Right atrium auricular region (tissue), 2 donors: ENCODE results near the gene MED15. TPM values are rescaled to one million over a fixed set of nuclear protein-coding genes. Genes with fewer than 3 reads are reported as not detected.
A peak's percentile ranks its signal among the peaks of the same experiment; 100 is the strongest.

Experiments used
- DNase-seq: peaks from one replicate; pipeline ENCODE4 v3.0.0-alpha.2; 2019; ENCODE audit warnings: low spot score
- H3K27ac ChIP-seq, 2 donors: fragments of 200-600 bp; sonication (generic); 1 replicate in 1 of 2; 2 replicates in 1 of 2; pipeline ENCODE4 v1.5.1; 2016 to 2019
- H3K27me3 ChIP-seq, 2 donors: fragments of 200-600 bp; sonication (generic); one replicate each; pipeline versions ENCODE4 v1.5.1 to v1.6.0; 2017 to 2019
- H3K36me3 ChIP-seq: fragments of 200-600 bp; sonication (generic); one replicate; pipeline ENCODE4 v1.5.1; 2016
- H3K4me1 ChIP-seq, 2 donors: fragments of 200-600 bp; sonication (generic); one replicate each; pipeline versions ENCODE4 v1.5.1 to v1.6.0; 2017 to 2019
- H3K4me3 ChIP-seq, 2 donors: fragments of 200-600 bp; sonication (generic); 1 replicate in 1 of 2; 2 replicates in 1 of 2; pipeline ENCODE4 v1.5.1; 2017 to 2019; ENCODE audit warnings: mild to moderate bottlenecking in 1 of 2, moderate library complexity in 1 of 2
- H3K9me3 ChIP-seq, 2 donors: fragments of 200-600 bp; sonication (generic); one replicate each; pipeline ENCODE4 v1.5.1; 2019
- CTCF ChIP-seq, 2 donors: fragments of 200-600 bp; sonication (generic); IDR thresholded peaks; one replicate each; pipeline ENCODE4 v1.5.1; 2019; ENCODE audit warnings: antibody characterized with exemption in 2 of 2
- total RNA-seq, 2 donors: library from RNA; depleted of rRNA; stranded (reverse); fragments of >200 nt; gene quantifications; one replicate each; pipeline ENCODE4 v1.1.0, GENCODE V29; 2016

The MED15 gene
- total RNA-seq, 2 donors from 2014 or later = 18.8 to 40.6 TPM

- DNase-seq = no peak
- H3K27ac ChIP-seq = no peak overlapping the region
- H3K27me3 ChIP-seq = no peaks in the 10 kb centered on the region
- TF ChIP-seq CTCF (IDR thresholded peaks at IDR 0.05) = no peak
- H3K4me1 ChIP-seq = peaks cover 0 to 38% of the 10 kb centered on the region in 2 donors
- H3K4me3 ChIP-seq = no peak overlapping the region
- peaks cover 60% of the 10 kb centered on the region for H3K36me3 ChIP-seq
- H3K9me3 ChIP-seq = no peaks in the 10 kb centered on the region
Measured at GRCh38 chr22:20565761-20566160, 58.4 kb downstream of the MED15 start.

GRCh38 chr22:20566420-20567260 is 59.2 kb downstream of the MED15 start:
- Histone ChIP-seq H3K27ac (peak overlapping the region in 1 of 2 donors; percentile 23), H3K27me3 (no peaks in the 10 kb centered on the region), H3K36me3 (peaks cover 67% of the 10 kb centered on the region), H3K4me1 (peaks cover 0 to 38% of the 10 kb centered on the region in 2 donors), H3K4me3 (no peak overlapping the region), H3K9me3 (no peaks in the 10 kb centered on the region)
- no peak for DNase-seq
- no peak for TF ChIP-seq CTCF (IDR thresholded peaks at IDR 0.05)

- TF ChIP-seq CTCF (IDR thresholded peaks at IDR 0.05) = no peak
- Histone ChIP-seq H3K36me3 (peaks cover 69% of the 10 kb centered on the region), H3K4me1 (peaks cover 0 to 38% of the 10 kb centered on the region in 2 donors), H3K27ac (peak overlapping the region; percentile 9 to 23), H3K27me3 (no peaks in the 10 kb centered on the region), H3K4me3 (no peak overlapping the region), H3K9me3 (no peaks in the 10 kb centered on the region)
- no peak for DNase-seq
Measured at GRCh38 chr22:20567371-20567847, 60.0 kb downstream of the MED15 start.

- H3K27me3 ChIP-seq = no peaks in the 10 kb centered on the region
- DNase-seq = no peak
- peaks cover 0 to 38% of the 10 kb centered on the region in 2 donors for H3K4me1 ChIP-seq
- H3K36me3 ChIP-seq = peaks cover 75% of the 10 kb centered on the region
- peak in 1 of 2 donors; percentile 24 for TF ChIP-seq CTCF (IDR thresholded peaks at IDR 0.05)
- no peak overlapping the region for H3K4me3 ChIP-seq
- H3K9me3 ChIP-seq = no peaks in the 10 kb centered on the region
- peak overlapping the region; percentile 9 to 66 for H3K27ac ChIP-seq
Measured at GRCh38 chr22:20567993-20568417, 60.6 kb downstream of the MED15 start.

- H3K9me3 ChIP-seq = no peaks in the 10 kb centered on the region
- peaks cover 0 to 38% of the 10 kb centered on the region in 2 donors for H3K4me1 ChIP-seq
- no peak for DNase-seq
- H3K4me3 ChIP-seq = no peak overlapping the region
- no peak for TF ChIP-seq CTCF (IDR thresholded peaks at IDR 0.05)
- no peaks in the 10 kb centered on the region for H3K27me3 ChIP-seq
- peaks cover 81% of the 10 kb centered on the region for H3K36me3 ChIP-seq
- peak overlapping the region; percentile 64 to 66 for H3K27ac ChIP-seq
Measured at GRCh38 chr22:20568502-20569058, 61.2 kb downstream of the MED15 start.
